GM21528 (cell line): ENCODE measurements around the gene RNF114.
"Not testable (repeated sequence)": the region's sequence is repeated elsewhere in the genome, so short reads cannot be mapped to it uniquely, and the experiment has no call there.

Experiments
- ATAC-seq: cut with Tn5 transposase; IDR thresholded peaks from one replicate; pipeline ENCODE4 v1.9.1; 2021; ENCODE audit warnings: mild to moderate bottlenecking, moderate library complexity; ENCODE audit not compliant: unreplicated experiment, low FRiP score

Gene RNF114

GRCh38 chr20:49983123-49983847 lies 47.1 kb downstream of the RNF114 start:
- ATAC-seq = no peak

DNA sequence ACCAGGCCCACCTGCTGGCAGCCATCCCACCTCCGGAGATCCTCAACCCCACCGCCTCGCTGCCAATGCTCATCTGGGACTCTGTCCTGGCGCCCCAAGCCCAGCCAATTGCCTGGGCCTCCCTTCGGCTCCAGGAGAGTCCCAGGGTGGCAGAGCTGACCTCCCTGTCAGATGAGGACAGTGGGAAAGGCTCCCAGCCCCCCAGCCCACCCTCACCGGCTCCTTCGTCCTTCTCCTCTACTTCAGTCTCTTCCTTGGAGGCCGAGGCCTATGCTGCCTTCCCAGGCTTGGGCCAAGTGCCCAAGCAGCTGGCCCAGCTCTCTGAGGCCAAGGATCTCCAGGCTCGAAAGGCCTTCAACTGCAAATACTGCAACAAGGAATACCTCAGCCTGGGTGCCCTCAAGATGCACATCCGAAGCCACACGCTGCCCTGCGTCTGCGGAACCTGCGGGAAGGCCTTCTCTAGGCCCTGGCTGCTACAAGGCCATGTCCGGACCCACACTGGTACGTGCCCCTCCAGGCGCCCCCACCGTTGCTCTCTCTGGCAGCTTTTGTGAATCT lies 47.7 kb downstream of the RNF114 start:
- no peak for ATAC-seq

GRCh38 chr20:49984426-49985153 lies 48.4 kb downstream of the RNF114 start:
- ATAC-seq = no peak

DNA sequence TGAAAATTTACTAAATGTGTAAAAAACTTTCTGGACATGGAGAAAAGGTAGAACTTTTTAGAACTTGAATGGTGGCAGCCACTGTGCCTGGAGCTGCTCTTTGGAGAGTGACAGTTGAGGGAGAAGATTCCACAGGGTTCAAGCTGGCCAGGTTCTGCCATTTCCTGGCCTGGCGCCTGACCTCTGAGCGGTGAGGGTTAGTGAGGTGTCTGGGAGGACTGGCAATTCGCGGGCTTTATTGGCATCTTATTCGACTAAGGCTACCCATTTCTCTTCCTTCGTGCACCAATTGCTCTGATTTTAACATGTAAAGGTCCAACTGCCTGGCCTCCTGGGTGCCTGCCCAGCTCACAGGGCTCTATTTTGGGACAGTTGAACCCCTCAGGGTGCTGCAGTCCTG lies 49.0 kb downstream of the RNF114 start:
- no peak for ATAC-seq

DNA sequence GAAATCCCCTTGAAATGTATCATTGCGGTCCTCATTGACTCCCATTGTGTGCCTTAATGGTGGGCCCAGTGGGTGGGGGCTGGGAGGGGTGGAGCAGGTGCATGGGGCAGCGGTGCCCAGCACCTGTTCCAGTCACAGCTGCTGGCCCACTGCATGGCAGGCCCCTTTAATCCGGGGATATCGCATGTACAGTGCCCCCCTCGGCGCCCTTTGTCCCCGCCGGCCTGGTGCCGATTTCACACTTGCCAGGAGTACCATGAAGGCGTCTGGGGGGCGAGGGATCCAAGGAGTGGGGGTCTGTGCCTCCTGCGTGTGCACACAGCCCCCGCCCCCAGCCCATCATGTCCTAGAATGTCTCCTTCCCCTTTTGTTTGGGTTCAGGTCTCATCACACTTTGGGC lies 49.4 kb downstream of the RNF114 start:
- no peak for ATAC-seq

DNA sequence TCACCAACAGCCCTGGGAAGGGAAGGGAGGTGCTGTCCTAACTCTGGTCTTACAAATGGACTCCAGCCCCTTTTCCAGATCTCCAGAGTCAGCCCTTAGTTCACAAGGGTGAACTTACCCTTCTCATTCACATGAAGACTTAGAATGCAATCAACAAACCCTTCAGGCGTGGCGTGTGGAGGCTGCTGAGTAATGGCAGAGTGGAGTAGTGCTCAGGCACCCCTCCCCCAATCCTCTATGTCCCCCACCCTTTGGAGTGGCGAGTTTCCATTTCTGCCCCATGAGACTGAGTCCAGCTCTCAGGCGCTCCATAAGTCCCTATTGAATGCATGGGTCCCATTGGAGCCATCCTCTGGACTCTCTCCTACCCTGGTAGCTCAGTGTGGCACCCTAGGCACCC lies 49.9 kb downstream of the RNF114 start:
- no peak for ATAC-seq

DNA sequence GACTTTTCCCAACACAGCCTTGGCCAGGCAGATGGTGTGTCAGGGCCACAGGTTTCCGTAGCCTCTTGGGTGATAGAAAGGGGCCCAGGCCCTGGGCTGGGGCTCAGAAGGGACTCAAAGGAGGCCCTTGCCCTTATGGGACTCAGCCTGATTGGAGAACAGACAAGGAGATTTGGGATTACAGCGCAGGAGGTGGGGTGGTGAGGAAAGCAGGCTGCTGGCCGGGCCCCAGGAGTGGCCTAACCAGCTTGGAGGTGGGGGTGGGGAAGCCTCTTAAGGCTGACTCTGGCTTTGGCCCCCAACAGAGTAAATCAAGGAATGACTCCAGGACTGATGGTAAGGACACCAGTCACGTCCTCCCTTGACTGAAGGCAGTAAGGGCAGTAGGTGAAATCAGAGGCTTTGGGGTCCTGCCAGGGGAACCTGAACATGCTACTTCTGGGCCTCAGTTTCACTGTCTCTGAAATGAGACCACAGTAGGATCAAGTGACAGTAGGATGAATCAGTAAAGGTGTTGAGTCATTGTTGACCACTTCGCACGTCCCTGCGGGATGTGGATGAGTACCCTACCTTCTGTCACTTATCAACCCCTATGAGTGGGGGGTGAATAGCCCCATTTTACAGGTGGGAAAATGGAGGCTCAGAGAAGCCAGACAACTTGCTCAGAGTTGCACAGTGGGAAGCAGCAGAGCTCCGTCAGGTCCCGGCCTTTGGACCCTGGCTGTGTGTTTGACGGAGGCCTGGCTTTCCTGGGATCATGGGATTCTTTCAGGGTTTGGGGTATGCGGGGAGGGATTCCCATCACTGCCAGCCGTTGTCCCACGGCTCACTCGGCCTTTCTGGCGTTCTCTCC lies 51.0 kb downstream of the RNF114 start:
- no peak for ATAC-seq

DNA sequence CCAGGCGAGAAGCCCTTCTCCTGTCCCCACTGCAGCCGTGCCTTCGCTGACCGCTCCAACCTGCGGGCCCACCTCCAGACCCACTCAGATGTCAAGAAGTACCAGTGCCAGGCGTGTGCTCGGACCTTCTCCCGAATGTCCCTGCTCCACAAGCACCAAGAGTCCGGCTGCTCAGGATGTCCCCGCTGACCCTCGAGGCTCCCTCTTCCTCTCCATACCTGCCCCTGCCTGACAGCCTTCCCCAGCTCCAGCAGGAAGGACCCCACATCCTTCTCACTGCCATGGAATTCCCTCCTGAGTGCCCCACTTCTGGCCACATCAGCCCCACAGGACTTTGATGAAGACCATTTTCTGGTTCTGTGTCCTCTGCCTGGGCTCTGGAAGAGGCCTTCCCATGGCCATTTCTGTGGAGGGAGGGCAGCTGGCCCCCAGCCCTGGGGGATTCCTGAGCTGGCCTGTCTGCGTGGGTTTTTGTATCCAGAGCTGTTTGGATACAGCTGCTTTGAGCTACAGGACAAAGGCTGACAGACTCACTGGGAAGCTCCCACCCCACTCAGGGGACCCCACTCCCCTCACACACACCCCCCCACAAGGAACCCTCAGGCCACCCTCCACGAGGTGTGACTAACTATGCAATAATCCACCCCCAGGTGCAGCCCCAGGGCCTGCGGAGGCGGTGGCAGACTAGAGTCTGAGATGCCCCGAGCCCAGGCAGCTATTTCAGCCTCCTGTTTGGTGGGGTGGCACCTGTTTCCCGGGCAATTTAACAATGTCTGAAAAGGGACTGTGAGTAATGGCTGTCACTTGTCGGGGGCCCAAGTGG lies 51.9 kb downstream of the RNF114 start:
- no peak for ATAC-seq

- ATAC-seq = no peak
Measured at GRCh38 chr20:49989234-49990065, 53.3 kb downstream of the RNF114 start.

DNA sequence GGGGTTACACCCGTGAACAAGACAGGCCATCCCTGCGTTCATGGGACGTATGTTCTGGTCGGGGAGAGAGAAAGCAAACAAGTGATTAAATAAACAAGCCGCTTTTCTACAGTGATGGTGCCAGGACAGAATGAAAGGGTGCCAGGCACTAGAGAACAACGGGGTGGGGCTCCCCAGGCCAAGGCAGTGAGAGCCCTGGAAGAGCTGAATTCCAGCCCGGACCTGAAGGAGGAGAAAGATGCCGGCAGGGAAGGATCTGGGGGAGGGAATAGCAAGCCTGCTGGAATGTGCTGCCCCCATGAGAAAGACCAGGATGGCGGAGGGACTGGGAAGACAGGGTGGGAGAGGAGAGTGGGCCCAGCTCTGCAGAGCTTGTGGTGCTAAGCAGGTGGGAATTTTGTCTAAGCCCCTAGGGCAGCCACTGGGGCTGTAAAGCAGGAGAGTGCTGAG lies 54.1 kb downstream of the RNF114 start:
- ATAC-seq = no peak

DNA sequence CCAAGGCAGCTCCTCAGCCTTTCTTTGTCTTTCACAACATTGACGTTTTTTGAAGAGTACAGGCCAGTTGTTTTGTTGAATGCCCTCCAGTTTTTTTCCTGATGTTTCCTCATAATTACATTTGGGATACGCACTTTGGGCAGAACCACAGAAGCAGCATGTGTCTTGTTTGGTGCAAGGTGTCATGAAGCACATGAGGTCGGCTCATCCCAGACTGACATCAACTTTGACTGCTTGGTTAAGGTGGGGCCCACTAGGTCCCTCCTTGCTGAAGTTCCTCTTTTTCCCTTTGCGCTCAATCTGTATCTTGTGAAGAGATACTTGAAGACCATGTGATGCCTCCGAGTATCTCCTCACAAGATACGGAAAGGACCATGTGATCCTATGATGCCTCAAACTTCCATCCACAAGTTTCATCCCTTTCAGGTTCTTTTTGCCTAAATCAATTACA lies 57.1 kb downstream of the RNF114 start:
- no peak for ATAC-seq

GRCh38 chr20:49995586-49995985 lies 59.4 kb downstream of the RNF114 start:
- no peak for ATAC-seq

GRCh38 chr20:49998478-49999188 lies 62.4 kb downstream of the RNF114 start:
- not testable (repeated sequence) for ATAC-seq

- no peak for ATAC-seq
Measured at GRCh38 chr20:49999329-49999728, 63.1 kb downstream of the RNF114 start.

GRCh38 chr20:50000548-50001222 lies 64.5 kb downstream of the RNF114 start:
- not testable (repeated sequence) for ATAC-seq

GRCh38 chr20:50001784-50002311 lies 65.7 kb downstream of the RNF114 start:
- no peak for ATAC-seq

DNA sequence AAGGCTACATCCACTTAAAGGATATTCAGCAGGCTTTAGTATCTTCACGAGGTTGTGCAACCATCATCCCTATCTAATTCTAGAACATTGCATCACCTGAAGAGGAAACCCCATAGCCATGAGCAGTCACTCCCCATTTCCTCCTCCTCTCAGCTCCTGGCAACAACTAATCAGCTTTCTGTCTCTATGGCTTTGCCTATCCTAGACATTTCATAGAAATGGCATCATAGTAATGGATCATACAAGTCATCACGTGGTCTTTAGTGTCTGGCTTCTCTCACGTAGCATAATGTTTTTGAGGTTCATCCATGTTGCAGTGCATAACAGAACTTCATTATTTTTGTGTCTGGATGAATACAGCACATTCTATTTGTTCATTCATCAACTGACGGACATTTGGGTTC lies 67.1 kb downstream of the RNF114 start:
- no peak for ATAC-seq
